T-cell (primary cell): ENCODE data around the gene DGUOK. TPM values are rescaled to one million over a fixed set of nuclear protein-coding genes. Genes with fewer than 3 reads are reported as not detected.

Experiments
- ATAC-seq, 4 experiments: fragments of 200-7000 bp in 3 of 4; fragments of 150-1000 bp in 1 of 4; cut with Tn5 transposase; replicated peaks in 1 of 4; 1 replicate in 3 of 4; 2 replicates in 1 of 4; pipeline ENCODE4 v1.10.0; 2021; ENCODE audit warnings: moderate library complexity in 3 of 4, mild to moderate bottlenecking in 2 of 4, moderate number of reproducible peaks in 1 of 4
- CTCF ChIA-PET, 2 donors: fragments of 300-600 bp; sonication (Branson Sonifier 250); formaldehyde crosslinking; loops; one replicate each; lab custom pipeline; 2022; ENCODE audit warnings: antibody characterized with exemption in 2 of 2; lab: Charles Lee
- POLR2A ChIA-PET, 2 donors: fragments of 300-600 bp; sonication (Branson Sonifier 250); formaldehyde crosslinking; loops; one replicate each; lab custom pipeline; 2022; ENCODE audit warnings: antibody characterized with exemption in 2 of 2; lab: Charles Lee
- DNase-seq, 35 experiments: peaks; one replicate each; pipeline versions ENCODE4 v3.0.0 to v3.0.0-alpha.2; 2013 to 2023
- H3K27ac ChIP-seq: one replicate; pipeline ENCODE4 v1.5.1; 2013; ENCODE audit warnings: low read length
- H3K27me3 ChIP-seq, 2 experiments: replicated peaks in 1 of 2; 1 replicate in 1 of 2; 2 replicates in 1 of 2; pipeline versions ENCODE4 v1.6.1 to v1.7.0; 2013; ENCODE audit warnings: low read length in 1 of 2, mixed read lengths in 1 of 2; ENCODE audit not compliant: control insufficient read depth in 2 of 2, insufficient read depth in 2 of 2; ENCODE audit errors: extremely low read depth in 1 of 2
- H3K36me3 ChIP-seq, 2 donors: 1 replicate in 1 of 2; 2 replicates in 1 of 2; pipeline versions ENCODE4 v1.6.1 to v1.7.0; 2013; ENCODE audit warnings: low read length in 1 of 2; ENCODE audit not compliant: control insufficient read depth in 2 of 2, insufficient read depth in 1 of 2; ENCODE audit errors: extremely low read depth in 1 of 2
- H3K4me1 ChIP-seq, 2 experiments: 1 replicate in 1 of 2; 2 replicates in 1 of 2; pipeline versions ENCODE4 v1.6.1 to v1.7.0; 2013; ENCODE audit warnings: low read length in 2 of 2, mixed read lengths in 1 of 2; ENCODE audit not compliant: insufficient read depth in 2 of 2, control insufficient read depth in 1 of 2; ENCODE audit errors: extremely low read depth in 1 of 2
- H3K4me3 ChIP-seq, 2 donors: 1 replicate in 1 of 2; 2 replicates in 1 of 2; pipeline versions ENCODE4 v1.5.1 to v1.7.0; 2013; ENCODE audit warnings: mild to moderate bottlenecking in 2 of 2, low read length in 1 of 2, moderate library complexity in 1 of 2; ENCODE audit not compliant: control insufficient read depth in 1 of 2; ENCODE audit errors: extremely low read depth in 1 of 2
- H3K9me3 ChIP-seq: 2 replicates; pipeline ENCODE4 v1.7.0; 2013
- H3K27ac Mint-ChIP-seq, 2 donors: one replicate each; pipeline ENCODE4 v1.8.0; 2020 to 2021; ENCODE audit warnings: mild to moderate bottlenecking in 2 of 2, mixed read lengths in 2 of 2
- H3K27me3 Mint-ChIP-seq, 2 donors: one replicate each; pipeline ENCODE4 v1.8.0; 2021 to 2022; ENCODE audit warnings: mixed read lengths in 2 of 2
- H3K36me3 Mint-ChIP-seq: one replicate; pipeline ENCODE4 v1.8.0; 2021; ENCODE audit warnings: mixed read lengths
- H3K4me1 Mint-ChIP-seq, 3 donors: one replicate each; pipeline ENCODE4 v1.8.0; 2020 to 2022; ENCODE audit warnings: mixed read lengths in 3 of 3, mild to moderate bottlenecking in 1 of 3
- H3K4me3 Mint-ChIP-seq, 3 donors: one replicate each; pipeline ENCODE4 v1.8.0; 2020 to 2022; ENCODE audit warnings: mild to moderate bottlenecking in 3 of 3, mixed read lengths in 3 of 3, moderate library complexity in 3 of 3
- H3K9me3 Mint-ChIP-seq, 3 donors: one replicate each; pipeline ENCODE4 v1.8.0; 2020 to 2022; ENCODE audit warnings: mixed read lengths in 3 of 3
- WGBS: methylation state at CpG from one replicate; pipeline ENCODE4 v1.1.5; 2013; ENCODE audit warnings: missing lambda C conversion rate; ENCODE audit not compliant: insufficient coverage; 5-methylcytosine and 5-hydroxymethylcytosine counted together
- total RNA-seq, 35 experiments: library from RNA in 6 of 35; stranded (reverse) in 6 of 35; fragments of 120-200 nt in 1 of 35; gene quantifications; one replicate each; pipeline versions ENCODE4 v1.2.1 to v1.2.4 and lab custom pipeline; 2013 to 2026

Gene DGUOK
- total RNA-seq, 5 donors from 2014 or later (not counting 1 experiment from before 2014, with no cell fraction given) = 44.0 to 70.2 (median 62.5) TPM

- no peaks in the 10 kb centered on the region for H3K27me3 ChIP-seq
- no peak for DNase-seq
- Mint-ChIP-seq H3K4me3 (peak overlapping the region; percentile 46 to 83 (median 53)), H3K9me3 (no peaks in the 10 kb centered on the region), H3K27me3 (no peaks in the 10 kb centered on the region), H3K27ac (peak overlapping the region; percentile 44 to 64), H3K4me1 (peaks cover 73 to 85% (median 81%) of the 10 kb centered on the region in 3 donors), H3K36me3 (peaks cover 3% of the 10 kb centered on the region)
- no peak overlapping the region for H3K4me3 ChIP-seq
- no peaks in the 10 kb centered on the region for H3K9me3 ChIP-seq
- CTCF ChIA-PET = interaction anchor here (0.6 to 1.2 kb wide), 4 partner anchors 13 to 150 kb away, joined by 4 read pairs; no protein-coding TSS in a partner anchor
- peaks cover 14 to 67% of the 10 kb centered on the region in 2 experiments for H3K4me1 ChIP-seq
- POLR2A ChIA-PET = interaction anchor here (0.6 to 1.2 kb wide), 4 partner anchors 12 to 40 kb away, joined by 3 to 4 read pairs (median 3); no protein-coding TSS in a partner anchor
- H3K27ac ChIP-seq = no peak overlapping the region
- 100% methylated on average over 1 of the region's 4 CpGs for WGBS
- H3K36me3 ChIP-seq = peaks cover under 1 to 5% of the 10 kb centered on the region in 2 donors
- no peak for ATAC-seq
Measured at GRCh38 chr2:74001121-74001520, 74.4 kb downstream of the DGUOK start.

GRCh38 chr2:74001781-74002504, 75.3 kb downstream of the DGUOK start:
- Histone ChIP-seq H3K27ac (peak overlapping the region; percentile 58), H3K4me1 (peaks cover 14 to 60% of the 10 kb centered on the region in 2 experiments), H3K27me3 (no peaks in the 10 kb centered on the region), H3K36me3 (peaks cover 2 to 5% of the 10 kb centered on the region in 2 donors), H3K9me3 (no peaks in the 10 kb centered on the region), H3K4me3 (peak overlapping the region; percentile 40 to 50)
- Mint-ChIP-seq H3K36me3 (peaks cover 3% of the 10 kb centered on the region), H3K4me1 (peaks cover 69 to 82% (median 81%) of the 10 kb centered on the region in 3 donors), H3K4me3 (peak overlapping the region; percentile 81 to 85 (median 83)), H3K27me3 (no peaks in the 10 kb centered on the region), H3K27ac (peak overlapping the region; percentile 64 to 72), H3K9me3 (no peaks in the 10 kb centered on the region)
- ChIA-PET POLR2A (interaction anchor here (0.8 to 1.2 kb wide), 3 partner anchors 29 to 39 kb away, joined by 3 to 4 read pairs (median 3); no protein-coding TSS in a partner anchor), CTCF (interaction anchor here (0.6 to 1.2 kb wide), 5 partner anchors 9 to 149 kb away, joined by 3 to 4 read pairs (median 4); no protein-coding TSS in a partner anchor)
- DNase-seq (peak in 1 of 35 experiments; percentile 27), ATAC-seq (peak; percentile 27 to 54 (median 49))
- 5% methylated on average over 10 of the region's 24 CpGs for WGBS

GRCh38 chr2:74002505-74003421, 76.1 kb downstream of the DGUOK start:
- no peaks in the 10 kb centered on the region for H3K9me3 Mint-ChIP-seq
- POLR2A ChIA-PET = interaction anchor here in 1 of 2 donors (0.7 kb wide), 1 partner anchor 418 kb away, joined by 3 read pairs; no protein-coding TSS in a partner anchor
- H3K9me3 ChIP-seq = no peaks in the 10 kb centered on the region
- no peaks in the 10 kb centered on the region for H3K27me3 Mint-ChIP-seq
- H3K4me1 ChIP-seq = peaks cover 12 to 51% of the 10 kb centered on the region in 2 experiments
- H3K27ac Mint-ChIP-seq = peak overlapping the region; percentile 22 to 63
- peaks cover 65 to 80% (median 78%) of the 10 kb centered on the region in 3 donors for H3K4me1 Mint-ChIP-seq
- peak; percentile 89 to 98 (median 96) for ATAC-seq
- CTCF ChIA-PET = interaction anchor here in 1 of 2 donors (0.6 to 0.9 kb wide), 3 partner anchors 8 to 95 kb away, joined by 3 to 5 read pairs (median 3); no protein-coding TSS in a partner anchor
- peak overlapping the region; percentile 76 to 83 (median 81) for H3K4me3 Mint-ChIP-seq
- no peaks in the 10 kb centered on the region for H3K27me3 ChIP-seq
- H3K4me3 ChIP-seq = peak overlapping the region; percentile 50 to 60
- DNase-seq = peak; percentile 61 to 88 (median 73)
- peaks cover 6 to 12% of the 10 kb centered on the region in 2 donors for H3K36me3 ChIP-seq
- WGBS = 5% methylated on average over 59 of the region's 68 CpGs
- H3K36me3 Mint-ChIP-seq = peaks cover 3% of the 10 kb centered on the region
- H3K27ac ChIP-seq = no peak overlapping the region

GRCh38 chr2:74003494-74004211, 77.0 kb downstream of the DGUOK start:
- WGBS = 78% methylated on average over 6 of the region's 16 CpGs
- Mint-ChIP-seq H3K4me1 (peaks cover 62 to 76% (median 73%) of the 10 kb centered on the region in 3 donors), H3K36me3 (peaks cover 3% of the 10 kb centered on the region), H3K4me3 (peak overlapping the region in 2 of 3 donors; percentile 50 to 83), H3K27me3 (no peaks in the 10 kb centered on the region), H3K9me3 (no peaks in the 10 kb centered on the region), H3K27ac (no peak overlapping the region)
- Histone ChIP-seq H3K4me1 (peaks cover 6 to 43% of the 10 kb centered on the region in 2 experiments), H3K27ac (no peak overlapping the region), H3K27me3 (no peaks in the 10 kb centered on the region), H3K9me3 (no peaks in the 10 kb centered on the region), H3K4me3 (no peak overlapping the region), H3K36me3 (peaks cover 6 to 19% of the 10 kb centered on the region in 2 donors)
- ChIA-PET POLR2A (interaction anchor here in 1 of 2 donors (0.7 to 0.8 kb wide), 2 partner anchors 15 to 417 kb away, joined by 3 read pairs; no protein-coding TSS in a partner anchor), CTCF (interaction anchor here in 1 of 2 donors (0.9 kb wide), 1 partner anchor 15 kb away, joined by 5 read pairs; no protein-coding TSS in a partner anchor)
- ATAC-seq = no peak
- DNase-seq = no peak

- Mint-ChIP-seq H3K27me3 (no peaks in the 10 kb centered on the region), H3K36me3 (peaks cover 3% of the 10 kb centered on the region), H3K4me3 (peak overlapping the region in 2 of 3 donors; percentile 34 to 83), H3K27ac (peak overlapping the region in 1 of 2 donors; percentile 39), H3K9me3 (no peaks in the 10 kb centered on the region), H3K4me1 (peaks cover 62 to 69% (median 68%) of the 10 kb centered on the region in 3 donors)
- ChIA-PET CTCF (interaction anchor here (0.5 to 0.9 kb wide), 2 partner anchors 14 to 48 kb away, joined by 5 to 7 read pairs; no protein-coding TSS in a partner anchor), POLR2A (interaction anchor here in 1 of 2 donors (0.8 kb wide), 1 partner anchor 14 kb away, joined by 3 read pairs; no protein-coding TSS in a partner anchor)
- Histone ChIP-seq H3K4me1 (peaks cover 6 to 40% of the 10 kb centered on the region in 2 experiments), H3K9me3 (no peaks in the 10 kb centered on the region), H3K4me3 (no peak overlapping the region), H3K27ac (no peak overlapping the region), H3K27me3 (no peaks in the 10 kb centered on the region), H3K36me3 (peaks cover 11 to 24% of the 10 kb centered on the region in 2 donors)
- ATAC-seq (no peak), DNase-seq (no peak)
- 87% methylated on average over 3 of the region's 18 CpGs for WGBS
Measured at GRCh38 chr2:74004212-74005182, 77.8 kb downstream of the DGUOK start.
